Small intestine (tissue), 7 donors: Measurements from ENCODE around the gene PLXNB1. TPM values are rescaled to one million over a fixed set of nuclear protein-coding genes. Genes with fewer than 3 reads are reported as not detected.
A peak's percentile ranks its signal among the peaks of the same experiment; 100 is the strongest.
"Not testable (repeated sequence)": the region's sequence is repeated elsewhere in the genome, so short reads cannot be mapped to it uniquely, and the experiment has no call there.

Experiments
- DNase-seq, 2 donors: peaks; one replicate each; pipeline versions ENCODE4 v3.0.0 to v3.0.0-alpha.2; 2013
- FAIRE-seq: peaks from 2 replicates; lab custom pipeline; 2012; peaks lifted over from hg19 to GRCh38; lab: Jason Lieb, UNC
- H3K27ac ChIP-seq, 3 donors: one replicate each; pipeline ENCODE4 v1.5.1; 2013; ENCODE audit warnings: low read length in 2 of 3, mild to moderate bottlenecking in 2 of 3, control low read depth in 1 of 3, inconsistent platforms in 1 of 3, low read depth in 1 of 3, moderate library complexity in 1 of 3
- H3K27me3 ChIP-seq, 3 donors: one replicate each; pipeline ENCODE4 v1.6.1; 2013; ENCODE audit warnings: low read length in 3 of 3, inconsistent platforms in 1 of 3; ENCODE audit not compliant: control insufficient read depth in 3 of 3, insufficient read depth in 3 of 3
- H3K36me3 ChIP-seq, 3 donors: one replicate each; pipeline ENCODE4 v1.6.1; 2013; ENCODE audit warnings: low read length in 3 of 3, inconsistent platforms in 1 of 3, low read depth in 1 of 3, mild to moderate bottlenecking in 1 of 3, moderate library complexity in 1 of 3; ENCODE audit not compliant: control insufficient read depth in 3 of 3, insufficient read depth in 2 of 3
- H3K4me1 ChIP-seq, 3 donors: one replicate each; pipeline ENCODE4 v1.6.1; 2013; ENCODE audit warnings: low read length in 2 of 3, inconsistent platforms in 1 of 3, low read depth in 1 of 3, mild to moderate bottlenecking in 1 of 3, moderate library complexity in 1 of 3; ENCODE audit not compliant: control insufficient read depth in 3 of 3, insufficient read depth in 2 of 3
- H3K4me3 ChIP-seq, 3 donors: one replicate each; pipeline ENCODE4 v1.5.1; 2013; ENCODE audit warnings: low read length in 3 of 3, control low read depth in 1 of 3, inconsistent platforms in 1 of 3, low read depth in 1 of 3, mild to moderate bottlenecking in 1 of 3, moderate library complexity in 1 of 3
- H3K9me3 ChIP-seq, 2 donors: one replicate each; pipeline ENCODE4 v1.6.1; 2013; ENCODE audit warnings: low read depth in 1 of 2, low read length in 1 of 2; ENCODE audit not compliant: control insufficient read depth in 2 of 2, insufficient read depth in 1 of 2
- WGBS, 3 donors: extraction: QIAGEN DNeasy Blood & Tissue Kit; methylation state at CpG; one replicate each; pipeline ENCODE4 v1.1.7; 2013; 5-methylcytosine and 5-hydroxymethylcytosine counted together
- polyA plus RNA-seq, 4 donors: library from polyadenylated mRNA; stranded (reverse) in 3 of 4; unstranded in 1 of 4; fragments of 200-250 nt in 3 of 4; fragments of 120-200 nt in 1 of 4; gene quantifications; one replicate each; pipeline versions ENCODE4 v1.2.1 to v1.2.3, GENCODE V29; 2013
- donor health status: healthy with polysubstance abuse.
- donor health status: control.
- donor health status: control.
- donor health status: Bipolar disorder and iron deficiency.
- donor health status: healthy.

The PLXNB1 gene
- polyA plus RNA-seq, 4 donors, result 56.5 to 129 (median 60.4) TPM

- Histone ChIP-seq H3K4me3 (peak overlapping the region; percentile 52 to 70 (median 53)), H3K27me3 (no peaks in the 10 kb centered on the region), H3K27ac (peak overlapping the region; percentile 96 to 98 (median 98)), H3K4me1 (peaks cover 14 to 56% (median 16%) of the 10 kb centered on the region in 3 donors), H3K9me3 (no peaks in the 10 kb centered on the region), H3K36me3 (peaks cover 0 to 77% (median 0%) of the 10 kb centered on the region in 3 donors)
- WGBS, 3 donors, result 6 to 19% (median 6%) methylated on average over 19 of the region's 19 CpGs
- DNase-seq, result peak in 1 of 2 donors; percentile 29
- no peak for FAIRE-seq
Observed at GRCh38 chr3:48466386-48467109, 36.7 kb upstream of the PLXNB1 start.

- peaks cover 0 to 80% (median 0%) of the 10 kb centered on the region in 3 donors for H3K36me3 ChIP-seq
- H3K27me3 ChIP-seq, result no peaks in the 10 kb centered on the region
- no peaks in the 10 kb centered on the region for H3K9me3 ChIP-seq
- peaks cover 14 to 51% (median 16%) of the 10 kb centered on the region in 3 donors for H3K4me1 ChIP-seq
- H3K4me3 ChIP-seq, result peak overlapping the region; percentile 52 to 70 (median 53)
- H3K27ac ChIP-seq, result peak overlapping the region; percentile 96 to 98 (median 98)
- 2 to 3% (median 2%) methylated on average over 18 to 21 of the region's 21 CpGs for WGBS, 3 donors
- FAIRE-seq, result no peak
- DNase-seq, result peak; percentile 97 to 99
Observed at GRCh38 chr3:48465531-48466378, 35.9 kb upstream of the PLXNB1 start.

- no peak overlapping the region for H3K4me3 ChIP-seq
- no peaks in the 10 kb centered on the region for H3K27me3 ChIP-seq
- peaks cover 0 to 80% (median 2%) of the 10 kb centered on the region in 3 donors for H3K36me3 ChIP-seq
- no peaks in the 10 kb centered on the region for H3K9me3 ChIP-seq
- FAIRE-seq (no peak), DNase-seq (no peak)
- peak overlapping the region; percentile 96 to 98 (median 98) for H3K27ac ChIP-seq
- H3K4me1 ChIP-seq, result peaks cover 13 to 45% (median 14%) of the 10 kb centered on the region in 3 donors
- 17 to 47% (median 24%) methylated on average over 7 of the region's 7 CpGs for WGBS, 3 donors
Observed at GRCh38 chr3:48465237-48465530, 35.3 kb upstream of the PLXNB1 start.

GRCh38 chr3:48464713-48465221 lies 34.9 kb upstream of the PLXNB1 start:
- Histone ChIP-seq H3K4me3 (no peak overlapping the region), H3K27me3 (no peaks in the 10 kb centered on the region), H3K27ac (peak overlapping the region; percentile 96 to 98 (median 98)), H3K4me1 (peaks cover 12 to 41% (median 14%) of the 10 kb centered on the region in 3 donors), H3K36me3 (peaks cover 0 to 80% (median 5%) of the 10 kb centered on the region in 3 donors), H3K9me3 (no peaks in the 10 kb centered on the region)
- no peak for FAIRE-seq
- DNase-seq, result no peak
- WGBS, 3 donors, result 93 to 95% (median 94%) methylated on average over 17 of the region's 17 CpGs

- Histone ChIP-seq H3K27ac (no peak overlapping the region), H3K4me3 (no peak overlapping the region), H3K36me3 (peaks cover 2 to 75% (median 10%) of the 10 kb centered on the region in 3 donors), H3K4me1 (peaks cover 8 to 37% (median 9%) of the 10 kb centered on the region in 3 donors), H3K9me3 (no peaks in the 10 kb centered on the region), H3K27me3 (no peaks in the 10 kb centered on the region)
- FAIRE-seq (no peak), DNase-seq (no peak)
- WGBS, 3 donors, result 82 to 93% (median 83%) methylated on average over 9 of the region's 9 CpGs
Observed at GRCh38 chr3:48463703-48464102, 33.8 kb upstream of the PLXNB1 start.

- FAIRE-seq, DNase-seq, H3K27ac ChIP-seq, H3K9me3 ChIP-seq, H3K27me3 ChIP-seq, H3K4me3 ChIP-seq: not testable (repeated sequence)
- H3K36me3 ChIP-seq, result peaks cover 2 to 58% (median 10%) of the 10 kb centered on the region in 3 donors
- H3K4me1 ChIP-seq, result peaks cover 0 to 19% (median 0%) of the 10 kb centered on the region in 3 donors
- WGBS, 3 donors, result 65 to 85% (median 67%) methylated on average over 7 of the region's 7 CpGs
Observed at GRCh38 chr3:48461767-48462166, 31.9 kb upstream of the PLXNB1 start.

GRCh38 chr3:48460517-48460902 lies 30.6 kb upstream of the PLXNB1 start:
- FAIRE-seq (no peak), DNase-seq (no peak)
- Histone ChIP-seq H3K27me3 (no peaks in the 10 kb centered on the region), H3K4me3 (no peak overlapping the region), H3K36me3 (peaks cover 2 to 60% (median 10%) of the 10 kb centered on the region in 3 donors), H3K4me1 (peaks cover 0 to 6% (median 0%) of the 10 kb centered on the region in 3 donors), H3K27ac (no peak overlapping the region), H3K9me3 (no peaks in the 10 kb centered on the region)
- 88 to 96% (median 95%) methylated on average over 3 of the region's 3 CpGs for WGBS, 3 donors
